ENCODE data around the gene TFF2.

Gene TFF2

GRCh38 chr21:42306366-42307035 lies 44.3 kb downstream of the TFF2 start:
- H3K4me3 ChIP-seq (replicated peaks; ENCODE audit: low read depth, low read length): no peak overlapping the region
- TF ChIP-seq CTCF (IDR thresholded peaks at IDR 0.05; ENCODE audit: low read length, missing control alignments): no peak
- DNase-seq (ENCODE audit: low read depth): no peak

GRCh38 chr21:42305707-42306147 lies 45.1 kb downstream of the TFF2 start:
- no peak for DNase-seq (ENCODE audit: low read depth)
- TF ChIP-seq CTCF (IDR thresholded peaks at IDR 0.05; ENCODE audit: low read length, missing control alignments): no peak
- H3K4me3 ChIP-seq (replicated peaks; ENCODE audit: low read depth, low read length): no peak overlapping the region

GRCh38 chr21:42304556-42305454 lies 46.0 kb downstream of the TFF2 start:
- no peak overlapping the region for H3K4me3 ChIP-seq (replicated peaks; ENCODE audit: low read depth, low read length)
- no peak for DNase-seq (ENCODE audit: low read depth)
- no peak for TF ChIP-seq CTCF (IDR thresholded peaks at IDR 0.05; ENCODE audit: low read length, missing control alignments)

- H3K4me3 ChIP-seq (replicated peaks; ENCODE audit: low read depth, low read length): no peak overlapping the region
- DNase-seq (ENCODE audit: low read depth): no peak
- TF ChIP-seq CTCF (IDR thresholded peaks at IDR 0.05; ENCODE audit: low read length, missing control alignments): no peak
Measured at GRCh38 chr21:42303443-42303842, 47.4 kb downstream of the TFF2 start.

GRCh38 chr21:42302794-42303193 lies 48.0 kb downstream of the TFF2 start:
- H3K4me3 ChIP-seq (replicated peaks; ENCODE audit: low read depth, low read length): no peak overlapping the region
- no peak for TF ChIP-seq CTCF (IDR thresholded peaks at IDR 0.05; ENCODE audit: low read length, missing control alignments)
- DNase-seq (ENCODE audit: low read depth): no peak

GRCh38 chr21:42302076-42302650 lies 48.6 kb downstream of the TFF2 start:
- H3K4me3 ChIP-seq (replicated peaks; ENCODE audit: low read depth, low read length): no peak overlapping the region
- no peak for DNase-seq (ENCODE audit: low read depth)
- TF ChIP-seq CTCF (IDR thresholded peaks at IDR 0.05; ENCODE audit: low read length, missing control alignments): no peak
